ENCODE measurements around the gene SORCS1. TPM values are rescaled to one million over a fixed set of nuclear protein-coding genes. Genes with fewer than 3 reads are reported as not detected.

The SORCS1 gene
- polyA plus RNA-seq, 4 donors: 8.3 to 21.3 (median 14.1) TPM

DNA sequence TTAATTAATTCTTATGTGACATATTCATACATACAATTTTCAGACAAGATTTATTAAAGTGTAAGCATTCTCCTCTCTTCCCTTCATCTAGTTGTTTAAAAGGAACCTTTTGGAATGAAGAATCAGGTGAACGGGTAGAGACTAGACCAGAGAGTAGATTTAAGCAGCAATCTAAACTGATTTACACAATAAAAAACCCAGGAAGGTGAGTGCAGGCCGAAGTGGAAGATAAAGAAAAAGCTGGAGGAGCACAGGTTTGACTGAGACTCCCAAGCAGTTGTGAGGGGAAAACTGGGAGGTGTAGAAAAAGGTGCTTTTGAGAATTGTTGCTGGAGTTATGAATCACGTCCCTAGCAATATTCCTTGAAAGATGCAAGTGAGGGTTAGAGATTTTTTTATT, 601.1 kb downstream of the SORCS1 start:
- no peak for DNase-seq (ENCODE audit: low read depth in 4 of 4, low spot score in 2 of 4)

- no peak for DNase-seq (ENCODE audit: low read depth in 4 of 4, low spot score in 2 of 4)
Measured at GRCh38 chr10:106560925-106561640, 603.4 kb downstream of the SORCS1 start.

DNA sequence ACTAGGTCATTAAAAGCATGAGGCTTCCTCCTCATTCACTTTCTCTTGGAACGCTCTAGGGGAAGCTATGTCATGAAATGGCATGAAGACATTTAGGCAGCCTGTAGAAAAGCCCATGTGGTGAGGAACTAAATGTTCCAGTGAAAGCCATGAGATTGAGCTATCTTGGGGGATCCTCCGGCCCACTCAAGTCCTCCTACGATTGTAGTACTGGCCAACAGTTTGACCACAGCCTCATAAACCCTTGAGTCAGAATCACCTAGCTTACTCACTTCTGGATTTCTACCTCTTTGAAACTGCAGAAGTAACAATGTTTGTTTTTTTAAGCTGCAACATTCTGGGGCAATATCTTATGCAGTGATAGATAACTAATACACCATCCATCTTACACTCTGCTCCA, 605.1 kb downstream of the SORCS1 start:
- no peak for DNase-seq (ENCODE audit: low read depth in 4 of 4, low spot score in 2 of 4)

DNA sequence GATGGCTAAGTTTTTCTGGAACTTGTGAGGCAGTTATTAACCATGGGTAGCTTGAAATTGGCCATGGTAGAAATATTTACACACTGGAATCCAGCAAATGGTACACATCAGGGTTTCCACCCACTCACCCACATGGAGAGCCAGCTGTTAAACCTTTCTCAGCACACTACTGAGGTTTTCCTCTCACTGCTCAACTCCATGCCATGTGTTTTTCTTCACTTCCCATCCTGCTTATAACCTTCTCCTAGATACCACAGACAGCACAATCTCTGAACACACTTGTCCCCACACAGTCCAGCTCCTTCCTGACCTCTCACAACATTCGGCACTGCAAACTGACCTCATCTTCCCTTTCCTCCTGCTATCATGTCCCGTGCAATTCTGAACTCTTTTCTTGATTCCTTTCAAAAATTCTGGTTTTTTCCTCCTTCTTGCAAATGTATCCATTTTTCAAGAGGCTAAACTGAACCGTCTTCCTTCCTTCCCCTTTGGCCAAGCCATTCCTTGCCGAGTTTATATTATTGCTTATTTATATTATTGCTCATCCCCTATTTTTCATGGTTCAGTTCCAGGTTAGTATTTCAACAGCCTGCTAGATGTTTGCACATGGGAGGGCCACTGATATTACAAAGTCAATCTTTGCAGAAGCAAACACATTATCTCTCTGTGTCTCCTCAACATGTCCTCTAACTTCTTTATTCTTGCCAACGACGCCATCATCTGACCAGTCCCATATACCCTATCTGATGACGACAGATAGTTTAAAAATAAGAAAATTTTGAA, 606.4 kb downstream of the SORCS1 start:
- DNase-seq (ENCODE audit: low read depth in 4 of 4, low spot score in 2 of 4): no peak

- no peak for DNase-seq (ENCODE audit: low read depth in 4 of 4, low spot score in 2 of 4)
Measured at GRCh38 chr10:106557053-106557452, 607.5 kb downstream of the SORCS1 start.

GRCh38 chr10:106555599-106555998, 608.9 kb downstream of the SORCS1 start:
- DNase-seq (ENCODE audit: low read depth in 4 of 4, low spot score in 2 of 4): no peak

GRCh38 chr10:106551501-106552062, 612.9 kb downstream of the SORCS1 start:
- DNase-seq (ENCODE audit: low read depth in 4 of 4, low spot score in 2 of 4): no peak

- DNase-seq (ENCODE audit: low read depth in 4 of 4, low spot score in 2 of 4): no peak
Measured at GRCh38 chr10:106548832-106549231, 615.7 kb downstream of the SORCS1 start.

GRCh38 chr10:106547047-106547635, 617.4 kb downstream of the SORCS1 start:
- DNase-seq (ENCODE audit: low read depth in 4 of 4, low spot score in 2 of 4): no peak

DNA sequence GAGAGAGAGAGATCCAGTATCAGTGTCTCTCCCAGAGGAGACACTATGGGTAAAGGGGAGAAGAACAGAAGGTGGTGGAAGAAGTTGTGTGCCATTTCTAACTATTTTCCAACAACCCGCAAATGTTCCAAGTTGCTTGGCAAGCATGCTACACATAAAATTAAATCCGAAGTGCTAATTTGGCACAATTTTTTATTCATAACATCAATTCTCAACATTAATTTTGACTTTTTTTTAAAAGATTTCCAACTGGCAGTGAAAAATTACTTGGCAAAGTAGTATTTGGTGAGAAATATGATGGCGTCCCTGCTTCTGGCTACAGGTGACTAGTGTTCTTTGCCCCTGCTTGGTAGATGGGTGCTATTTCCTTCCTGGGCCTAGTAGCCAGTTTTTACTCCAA, 622.0 kb downstream of the SORCS1 start:
- no peak for DNase-seq (ENCODE audit: low read depth in 4 of 4, low spot score in 2 of 4)

- DNase-seq (ENCODE audit: low read depth in 4 of 4, low spot score in 2 of 4): no peak
Measured at GRCh38 chr10:106540645-106541044, 623.9 kb downstream of the SORCS1 start.

DNA sequence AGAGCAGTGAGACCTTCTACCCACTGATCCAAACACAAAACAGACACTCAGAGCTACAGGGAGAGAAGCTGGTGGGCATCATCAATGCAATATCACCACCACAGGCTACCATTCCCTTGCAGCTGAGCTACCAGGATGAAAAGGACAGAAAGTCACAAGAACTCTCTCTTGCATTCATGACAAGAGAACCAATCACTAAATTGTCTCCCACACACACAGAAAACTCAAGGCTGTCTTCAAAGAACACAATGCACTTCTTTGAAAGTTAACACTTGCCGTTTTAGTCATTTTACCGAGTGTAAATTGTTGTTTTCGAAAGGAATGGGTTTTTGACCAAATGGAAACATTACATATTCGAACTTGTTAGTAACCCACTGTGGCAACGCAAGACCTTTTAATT, 626.6 kb downstream of the SORCS1 start:
- no peak for DNase-seq (ENCODE audit: low read depth in 4 of 4, low spot score in 2 of 4)

DNA sequence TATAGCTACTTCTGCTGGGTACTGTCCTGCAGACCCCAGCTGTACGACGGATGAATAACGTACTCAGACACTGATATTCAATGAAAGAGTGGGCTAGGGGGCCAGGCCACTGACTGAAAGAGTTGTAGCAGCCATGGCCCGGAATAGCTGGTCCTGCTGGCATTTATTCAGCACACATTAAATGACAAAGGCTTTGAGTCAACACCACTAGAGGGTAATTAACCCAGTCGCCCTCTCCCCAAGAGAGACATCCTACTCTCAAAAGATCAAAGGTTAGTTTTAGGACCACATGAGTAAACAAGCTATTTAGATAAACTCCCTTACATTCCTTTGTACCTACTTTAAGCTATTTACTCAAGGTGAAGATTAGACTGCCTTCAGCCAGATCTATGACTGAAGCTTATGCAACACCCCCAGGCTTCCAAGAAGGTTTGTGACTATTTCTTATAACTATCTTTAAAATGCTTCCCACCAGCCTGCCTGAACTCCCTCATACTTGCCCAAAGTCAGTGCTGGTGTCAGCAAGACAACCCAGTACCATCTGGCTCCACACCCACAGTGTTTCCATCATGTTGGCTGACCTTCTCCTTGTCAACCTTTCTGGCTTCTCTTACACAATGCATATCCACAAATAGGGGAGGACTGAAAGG, 629.1 kb downstream of the SORCS1 start:
- no peak for DNase-seq (ENCODE audit: low read depth in 4 of 4, low spot score in 2 of 4)

DNA sequence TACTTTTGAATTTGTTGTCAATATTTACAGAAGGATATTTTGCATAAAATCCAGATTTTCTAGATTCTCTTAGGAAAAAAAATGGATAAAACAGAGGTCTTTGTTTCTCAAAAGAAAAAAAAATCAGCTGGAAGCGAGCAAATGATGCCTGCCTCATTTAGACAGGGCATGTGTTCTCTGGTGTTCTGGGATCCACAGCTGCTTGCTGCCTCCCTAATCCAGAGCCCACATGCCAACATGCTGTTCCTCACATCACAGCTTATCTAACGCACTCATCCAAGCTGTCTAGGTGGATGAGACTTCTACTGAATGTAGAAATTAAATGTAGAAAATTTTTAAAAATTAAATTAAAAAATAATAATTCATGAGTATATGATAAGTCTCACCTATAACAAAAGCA, 630.1 kb downstream of the SORCS1 start:
- no peak for DNase-seq (ENCODE audit: low read depth in 4 of 4, low spot score in 2 of 4)

- DNase-seq (ENCODE audit: low read depth in 4 of 4, low spot score in 2 of 4): no peak
Measured at GRCh38 chr10:106528702-106529101, 635.8 kb downstream of the SORCS1 start.

DNA sequence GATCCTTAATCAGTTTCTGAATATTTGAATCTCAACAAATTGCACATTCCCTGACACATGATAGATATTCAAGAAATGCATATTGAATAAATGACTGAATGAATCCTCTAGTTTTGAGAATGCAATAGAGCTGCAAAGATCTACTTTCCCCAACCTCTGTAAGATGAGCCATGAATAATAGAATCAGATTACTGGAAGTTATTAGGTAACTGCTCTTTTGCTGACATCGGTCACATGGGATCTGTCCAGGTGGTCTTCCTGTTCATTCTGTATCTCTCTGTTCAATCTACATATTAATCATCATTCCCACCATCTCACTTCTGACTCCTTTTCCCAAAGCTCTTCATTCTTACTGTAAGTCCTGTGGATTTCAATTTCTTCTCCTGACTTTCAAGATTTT, 638.7 kb downstream of the SORCS1 start:
- no peak for DNase-seq (ENCODE audit: low read depth in 4 of 4, low spot score in 2 of 4)
